Measurements from ENCODE around the gene NEK1.
"Not testable (repeated sequence)": the region's sequence is repeated elsewhere in the genome, so short reads cannot be mapped to it uniquely, and the experiment has no call there.

DNA sequence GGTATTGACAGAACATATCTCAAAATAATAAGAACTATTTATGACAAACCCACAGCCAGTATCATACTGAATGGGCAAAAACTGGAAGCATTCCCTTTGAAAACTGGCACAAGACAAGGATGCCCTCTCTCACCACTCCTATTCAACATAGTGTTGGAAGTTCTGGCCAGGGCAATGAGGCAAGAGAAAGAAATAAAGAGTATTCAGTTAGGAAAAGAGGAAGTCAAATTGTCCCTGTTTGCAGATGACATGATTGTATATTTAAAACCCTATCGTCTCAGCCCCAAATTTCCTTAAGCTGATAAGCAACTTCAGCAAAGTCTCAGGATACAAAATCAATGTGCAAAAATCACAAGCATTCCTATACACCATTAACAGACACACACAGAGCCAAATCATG lies 159.7 kb downstream of the NEK1 start:
- TF ChIP-seq, protein P1, sequence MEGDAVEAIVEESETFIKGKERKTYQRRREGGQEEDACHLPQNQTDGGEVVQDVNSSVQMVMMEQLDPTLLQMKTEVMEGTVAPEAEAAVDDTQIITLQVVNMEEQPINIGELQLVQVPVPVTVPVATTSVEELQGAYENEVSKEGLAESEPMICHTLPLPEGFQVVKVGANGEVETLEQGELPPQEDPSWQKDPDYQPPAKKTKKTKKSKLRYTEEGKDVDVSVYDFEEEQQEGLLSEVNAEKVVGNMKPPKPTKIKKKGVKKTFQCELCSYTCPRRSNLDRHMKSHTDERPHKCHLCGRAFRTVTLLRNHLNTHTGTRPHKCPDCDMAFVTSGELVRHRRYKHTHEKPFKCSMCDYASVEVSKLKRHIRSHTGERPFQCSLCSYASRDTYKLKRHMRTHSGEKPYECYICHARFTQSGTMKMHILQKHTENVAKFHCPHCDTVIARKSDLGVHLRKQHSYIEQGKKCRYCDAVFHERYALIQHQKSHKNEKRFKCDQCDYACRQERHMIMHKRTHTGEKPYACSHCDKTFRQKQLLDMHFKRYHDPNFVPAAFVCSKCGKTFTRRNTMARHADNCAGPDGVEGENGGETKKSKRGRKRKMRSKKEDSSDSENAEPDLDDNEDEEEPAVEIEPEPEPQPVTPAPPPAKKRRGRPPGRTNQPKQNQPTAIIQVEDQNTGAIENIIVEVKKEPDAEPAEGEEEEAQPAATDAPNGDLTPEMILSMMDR (conservative IDR thresholded peaks at IDR 0.05), result not testable (repeated sequence)
- TF ChIP-seq EZH2 (IDR thresholded peaks at IDR 0.05; ENCODE audit: low read depth), result not testable (repeated sequence)

Data from PC-9 (cell line).